Mucosa of rectum (tissue), 2 donors: ENCODE data around the gene RUNX2.
A peak's percentile ranks its signal among the peaks of the same experiment; 100 is the strongest.

ENCODE experiments used
- H3K27ac ChIP-seq, 2 donors: one replicate each; pipeline ENCODE4 v1.7.0; 2013; ENCODE audit warnings: inconsistent platforms in 2 of 2, low read depth in 2 of 2, low read length in 2 of 2
- H3K27me3 ChIP-seq, 2 donors: one replicate each; pipeline ENCODE4 v1.7.0; 2013; ENCODE audit warnings: low read length in 2 of 2; ENCODE audit not compliant: control insufficient read depth in 2 of 2, insufficient read depth in 2 of 2
- H3K36me3 ChIP-seq, 2 donors: one replicate each; pipeline ENCODE4 v1.7.0; 2013; ENCODE audit warnings: low read length in 2 of 2; ENCODE audit not compliant: control insufficient read depth in 2 of 2, insufficient read depth in 2 of 2
- H3K4me1 ChIP-seq, 2 donors: one replicate each; pipeline ENCODE4 v1.7.0; 2013; ENCODE audit warnings: low read length in 2 of 2, mild to moderate bottlenecking in 1 of 2; ENCODE audit not compliant: control insufficient read depth in 2 of 2, insufficient read depth in 2 of 2
- H3K4me3 ChIP-seq, 2 donors: one replicate each; pipeline ENCODE4 v1.7.0; 2013; ENCODE audit warnings: low read length in 2 of 2
- H3K9ac ChIP-seq, 2 donors: one replicate each; pipeline ENCODE4 v1.7.0; 2013; ENCODE audit warnings: low read length in 2 of 2, low read depth in 1 of 2, mild to moderate bottlenecking in 1 of 2
- H3K9me3 ChIP-seq, 2 donors: one replicate each; pipeline ENCODE4 v1.7.0; 2013; ENCODE audit warnings: low read length in 2 of 2; ENCODE audit not compliant: control insufficient read depth in 2 of 2
- donor health status: healthy.
- donor health status: Normal muscosa, but diverticular disease.

The RUNX2 gene

GRCh38 chr6:45658400-45658799 lies 330.3 kb downstream of the RUNX2 start:
- peaks cover 0 to 1% of the 10 kb centered on the region in 2 donors for H3K4me1 ChIP-seq
- H3K9ac ChIP-seq: no peak overlapping the region
- no peak overlapping the region for H3K4me3 ChIP-seq
- no peak overlapping the region for H3K27ac ChIP-seq
- no peaks in the 10 kb centered on the region for H3K36me3 ChIP-seq
- peaks cover 14 to 16% of the 10 kb centered on the region in 2 donors for H3K27me3 ChIP-seq
- H3K9me3 ChIP-seq: no peaks in the 10 kb centered on the region

GRCh38 chr6:45658958-45659357 lies 330.8 kb downstream of the RUNX2 start:
- Histone ChIP-seq H3K4me3 (no peak overlapping the region), H3K36me3 (no peaks in the 10 kb centered on the region), H3K9me3 (no peaks in the 10 kb centered on the region), H3K27ac (no peak overlapping the region), H3K9ac (no peak overlapping the region), H3K27me3 (peaks cover 15 to 21% of the 10 kb centered on the region in 2 donors), H3K4me1 (peaks cover 3 to 4% of the 10 kb centered on the region in 2 donors)

GRCh38 chr6:45661661-45662060 lies 333.5 kb downstream of the RUNX2 start:
- Histone ChIP-seq H3K4me3 (no peak overlapping the region), H3K9ac (no peak overlapping the region), H3K9me3 (no peaks in the 10 kb centered on the region), H3K27ac (no peak overlapping the region), H3K4me1 (peaks cover 3 to 4% of the 10 kb centered on the region in 2 donors), H3K27me3 (peaks cover 20 to 21% of the 10 kb centered on the region in 2 donors), H3K36me3 (no peaks in the 10 kb centered on the region)

GRCh38 chr6:45663251-45664221 lies 335.4 kb downstream of the RUNX2 start:
- Histone ChIP-seq H3K4me1 (peaks cover 3 to 4% of the 10 kb centered on the region in 2 donors), H3K9me3 (no peaks in the 10 kb centered on the region), H3K9ac (no peak overlapping the region), H3K27ac (no peak overlapping the region), H3K36me3 (no peaks in the 10 kb centered on the region), H3K4me3 (peak overlapping the region; percentile 18 to 20), H3K27me3 (peaks cover 20 to 21% of the 10 kb centered on the region in 2 donors)

GRCh38 chr6:45664707-45665106 lies 336.6 kb downstream of the RUNX2 start:
- Histone ChIP-seq H3K27ac (no peak overlapping the region), H3K36me3 (no peaks in the 10 kb centered on the region), H3K4me1 (peaks cover 3 to 4% of the 10 kb centered on the region in 2 donors), H3K9me3 (no peaks in the 10 kb centered on the region), H3K4me3 (no peak overlapping the region), H3K27me3 (peaks cover 20 to 21% of the 10 kb centered on the region in 2 donors), H3K9ac (no peak overlapping the region)

GRCh38 chr6:45665859-45666258 lies 337.7 kb downstream of the RUNX2 start:
- Histone ChIP-seq H3K4me3 (no peak overlapping the region), H3K4me1 (peaks cover 3 to 4% of the 10 kb centered on the region in 2 donors), H3K9me3 (no peaks in the 10 kb centered on the region), H3K27ac (no peak overlapping the region), H3K36me3 (no peaks in the 10 kb centered on the region), H3K27me3 (peaks cover 20 to 21% of the 10 kb centered on the region in 2 donors), H3K9ac (no peak overlapping the region)

- H3K4me1 ChIP-seq: peaks cover 3 to 4% of the 10 kb centered on the region in 2 donors
- H3K9ac ChIP-seq: no peak overlapping the region
- no peak overlapping the region for H3K4me3 ChIP-seq
- no peak overlapping the region for H3K27ac ChIP-seq
- H3K27me3 ChIP-seq: peaks cover 15 to 17% of the 10 kb centered on the region in 2 donors
- no peaks in the 10 kb centered on the region for H3K9me3 ChIP-seq
- H3K36me3 ChIP-seq: no peaks in the 10 kb centered on the region
Observed at GRCh38 chr6:45666846-45667245, 338.7 kb downstream of the RUNX2 start.

GRCh38 chr6:45667300-45667699 lies 339.2 kb downstream of the RUNX2 start:
- Histone ChIP-seq H3K27me3 (peaks cover 14 to 15% of the 10 kb centered on the region in 2 donors), H3K4me3 (no peak overlapping the region), H3K36me3 (no peaks in the 10 kb centered on the region), H3K9me3 (no peaks in the 10 kb centered on the region), H3K4me1 (peaks cover 3 to 4% of the 10 kb centered on the region in 2 donors), H3K27ac (no peak overlapping the region), H3K9ac (no peak overlapping the region)

- Histone ChIP-seq H3K9me3 (no peaks in the 10 kb centered on the region), H3K36me3 (no peaks in the 10 kb centered on the region), H3K4me3 (no peak overlapping the region), H3K27ac (no peak overlapping the region), H3K27me3 (peaks cover 10 to 11% of the 10 kb centered on the region in 2 donors), H3K4me1 (peaks cover 3 to 4% of the 10 kb centered on the region in 2 donors), H3K9ac (no peak overlapping the region)
Observed at GRCh38 chr6:45667766-45668165, 339.6 kb downstream of the RUNX2 start.

- H3K9me3 ChIP-seq: no peaks in the 10 kb centered on the region
- H3K4me1 ChIP-seq: peaks cover under 1 to 3% of the 10 kb centered on the region in 2 donors
- no peak overlapping the region for H3K27ac ChIP-seq
- no peak overlapping the region for H3K9ac ChIP-seq
- H3K4me3 ChIP-seq: no peak overlapping the region
- no peaks in the 10 kb centered on the region for H3K36me3 ChIP-seq
- H3K27me3 ChIP-seq: peaks cover 3 to 6% of the 10 kb centered on the region in 2 donors
Observed at GRCh38 chr6:45668705-45669104, 340.6 kb downstream of the RUNX2 start.
